IPS-18c (cell line): ENCODE data around the gene KLC1.

Source experiments
- H3K4me3 ChIP-seq: 2 replicates; pipeline ENCODE4 v1.7.0; 2013; ENCODE audit warnings: low read depth, mild to moderate bottlenecking, low read length, moderate library complexity; ENCODE audit not compliant: insufficient read depth
- H3K9me3 ChIP-seq: one replicate; pipeline ENCODE4 v1.6.1; 2013; ENCODE audit warnings: mild to moderate bottlenecking, low read length, moderate library complexity; ENCODE audit not compliant: control insufficient read depth, insufficient read depth

KLC1 gene

DNA sequence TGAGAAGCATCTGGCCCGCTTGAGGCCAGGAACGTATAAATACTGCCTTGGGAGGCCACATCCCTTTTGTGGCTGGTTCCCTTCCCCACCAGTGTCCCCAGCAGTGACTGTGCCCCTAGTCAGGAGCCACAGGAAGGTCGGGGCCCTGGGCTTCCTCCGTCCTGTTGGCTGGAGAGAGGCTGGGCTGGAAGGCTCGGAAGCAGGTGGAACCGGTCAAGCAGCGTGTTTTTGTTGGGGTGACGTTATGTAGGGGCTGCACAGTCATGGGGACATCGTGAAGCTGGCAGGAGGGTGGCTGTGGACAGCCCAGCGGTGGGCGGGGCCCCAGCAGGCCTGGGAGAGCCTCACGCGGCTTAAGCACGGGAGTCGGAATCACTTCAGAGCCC lies 76.1 kb downstream of the KLC1 start:
- no peaks in the 10 kb centered on the region for H3K9me3 ChIP-seq
- H3K4me3 ChIP-seq = no peak overlapping the region

GRCh38 chr14:103705504-103706284 lies 76.7 kb downstream of the KLC1 start:
- H3K9me3 ChIP-seq = no peaks in the 10 kb centered on the region
- H3K4me3 ChIP-seq = no peak overlapping the region

DNA sequence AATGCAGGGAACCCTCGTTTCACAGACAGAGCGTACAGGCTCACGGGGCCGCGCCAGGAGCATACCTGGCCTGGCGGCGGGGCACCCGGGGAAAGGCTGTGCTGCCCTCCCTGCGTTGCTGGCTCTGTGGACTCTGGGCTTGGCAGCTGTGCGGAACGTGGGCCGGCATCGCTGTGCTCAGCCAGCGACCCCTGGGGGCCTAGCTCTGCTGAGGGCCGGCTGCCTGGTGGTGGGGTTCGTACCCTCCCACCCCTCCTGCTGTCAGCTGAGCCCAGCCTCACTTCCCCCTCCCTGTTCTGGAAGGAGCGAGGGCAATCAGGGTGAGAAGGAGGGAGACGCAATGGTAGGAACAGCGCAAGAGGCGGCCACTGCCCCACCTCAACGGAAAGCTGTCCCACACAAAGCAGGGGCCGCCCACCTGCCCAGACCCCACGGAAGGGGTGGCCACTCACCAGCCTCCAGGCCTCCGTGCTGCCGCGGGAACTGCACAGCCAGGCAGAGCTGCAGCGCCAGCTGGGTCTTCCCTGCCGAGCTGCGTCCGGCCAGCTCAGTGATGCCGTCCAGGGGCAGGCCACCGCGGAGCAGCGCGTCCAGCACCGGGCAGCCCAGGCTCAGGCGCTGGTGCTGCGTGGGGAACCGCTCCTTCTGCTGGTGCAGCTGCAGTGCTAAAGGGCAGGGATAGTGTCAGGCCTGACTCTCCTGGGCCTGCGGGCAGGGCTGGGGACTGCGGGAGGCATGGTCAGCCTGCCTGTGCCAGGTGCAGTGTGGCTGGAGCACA lies 77.7 kb downstream of the KLC1 start:
- no peaks in the 10 kb centered on the region for H3K9me3 ChIP-seq

DNA sequence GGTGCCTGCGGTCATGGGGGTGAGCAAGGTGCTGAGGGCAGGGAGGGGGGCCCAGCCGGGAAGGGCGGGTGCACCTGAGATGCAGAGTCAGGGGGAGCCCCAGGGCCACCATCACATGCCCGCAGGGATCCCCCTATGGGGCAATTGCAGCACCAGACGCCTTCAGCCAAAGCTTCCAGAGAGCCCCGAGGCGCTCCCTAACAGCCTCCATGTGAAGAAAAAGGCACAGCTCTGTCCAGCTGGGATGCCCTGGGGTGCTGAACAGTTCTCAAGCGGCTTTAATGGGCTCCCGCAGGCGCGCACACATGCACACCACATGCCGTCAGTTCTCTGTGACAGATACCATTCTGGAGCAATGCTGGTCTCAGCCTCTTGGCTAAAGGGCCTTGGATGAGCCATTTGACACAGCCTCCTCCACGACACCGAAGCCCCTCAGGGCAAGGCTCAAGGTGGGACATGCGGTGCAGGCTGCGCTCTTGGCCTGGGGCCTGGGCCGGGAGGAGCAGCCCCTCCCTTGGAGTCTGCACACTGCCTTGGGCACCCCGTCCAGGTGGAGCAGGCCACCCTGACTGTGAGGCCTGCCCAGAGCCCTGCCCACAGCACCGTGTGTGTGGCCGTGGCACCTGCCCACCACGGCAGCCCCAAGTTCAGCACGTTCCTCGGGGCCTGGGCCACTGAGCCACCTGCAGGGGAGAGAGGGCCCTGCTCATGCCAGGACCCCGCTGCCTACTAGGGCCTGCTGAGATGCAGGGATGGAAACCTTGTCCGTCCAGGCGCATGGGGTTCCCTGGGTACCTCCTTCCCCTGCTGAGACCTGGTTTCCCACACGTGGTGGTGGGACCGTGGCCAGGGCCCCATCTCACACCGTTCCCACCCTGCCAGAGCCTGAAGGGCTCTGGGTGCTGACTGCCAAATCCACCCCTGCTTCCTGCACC lies 78.6 kb downstream of the KLC1 start:
- Histone ChIP-seq H3K4me3 (no peak overlapping the region), H3K9me3 (no peaks in the 10 kb centered on the region)

More for the DNA sequence above, 77.7 kb downstream of the KLC1 start:
- no peak overlapping the region for H3K4me3 ChIP-seq

DNA sequence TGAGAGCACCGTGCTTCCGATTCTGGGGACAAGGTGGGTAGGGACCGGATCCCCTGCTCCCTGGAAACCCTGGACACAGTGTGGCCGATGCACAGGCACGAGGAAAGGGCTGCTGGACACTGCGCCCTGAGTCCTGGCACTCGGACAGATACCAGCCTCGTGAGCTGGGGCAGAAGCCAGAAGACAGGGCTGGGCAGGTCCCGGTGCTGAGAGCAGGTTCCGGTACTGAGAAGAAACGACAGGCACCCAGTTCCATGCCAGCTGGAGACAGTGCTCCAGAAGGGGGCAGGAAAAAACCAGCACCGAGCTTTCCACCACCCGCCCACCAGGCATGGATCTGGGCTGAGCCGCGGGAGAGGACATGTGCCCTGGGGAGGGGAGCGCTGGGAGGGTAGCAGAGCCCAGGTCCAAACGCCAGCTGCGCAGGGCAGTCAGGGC lies 79.8 kb downstream of the KLC1 start:
- H3K4me3 ChIP-seq = no peak overlapping the region
- no peaks in the 10 kb centered on the region for H3K9me3 ChIP-seq

GRCh38 chr14:103709814-103710213 lies 80.8 kb downstream of the KLC1 start:
- Histone ChIP-seq H3K9me3 (no peaks in the 10 kb centered on the region), H3K4me3 (no peak overlapping the region)

- Histone ChIP-seq H3K9me3 (no peaks in the 10 kb centered on the region), H3K4me3 (no peak overlapping the region)
Measured at GRCh38 chr14:103710771-103711377, 81.9 kb downstream of the KLC1 start.

DNA sequence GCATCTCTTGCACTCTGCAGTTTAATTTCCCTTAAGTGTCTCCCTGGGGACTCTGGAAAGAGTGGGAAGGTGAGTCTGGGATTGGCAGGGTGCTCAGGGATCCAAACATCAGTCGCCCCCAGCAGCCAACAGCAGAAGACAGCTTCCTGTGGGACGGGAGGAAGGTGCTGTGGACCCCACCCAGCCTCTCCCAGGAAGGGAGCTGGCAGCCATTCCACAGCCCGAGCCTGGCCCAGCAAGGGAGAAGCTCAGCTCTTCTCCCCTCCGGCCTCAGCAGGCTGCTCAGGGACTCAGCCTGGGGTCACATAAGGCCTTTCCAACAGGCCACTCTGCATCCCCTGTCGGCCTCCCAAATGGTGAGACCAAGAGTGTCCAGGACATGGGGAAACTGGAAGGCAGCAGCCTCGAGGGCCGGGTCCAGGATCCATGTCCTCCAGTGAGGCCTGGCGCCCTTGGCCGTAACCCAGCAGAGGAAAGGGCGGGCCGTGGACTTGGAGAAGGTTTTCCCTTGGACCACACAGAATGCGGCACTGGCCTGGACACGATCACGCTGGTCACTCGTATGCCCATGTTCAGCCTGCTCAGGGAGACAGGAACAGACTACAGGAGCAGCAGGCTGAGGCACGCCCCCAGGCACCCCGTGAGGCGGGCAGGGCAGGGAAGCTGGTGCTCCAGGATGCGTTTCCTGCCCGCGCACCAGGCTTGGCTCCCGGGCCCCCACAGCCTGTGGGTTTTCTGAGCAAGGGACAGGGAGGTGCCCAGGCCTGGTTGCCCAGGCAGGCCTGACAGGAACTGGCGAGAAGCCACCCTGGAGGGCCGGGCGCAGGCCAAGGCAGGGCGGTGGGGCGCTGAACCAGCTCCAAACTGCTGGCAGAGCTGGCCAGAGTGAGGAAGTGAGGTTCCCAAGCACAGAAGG lies 82.8 kb downstream of the KLC1 start:
- H3K9me3 ChIP-seq = no peaks in the 10 kb centered on the region
- no peak overlapping the region for H3K4me3 ChIP-seq

DNA sequence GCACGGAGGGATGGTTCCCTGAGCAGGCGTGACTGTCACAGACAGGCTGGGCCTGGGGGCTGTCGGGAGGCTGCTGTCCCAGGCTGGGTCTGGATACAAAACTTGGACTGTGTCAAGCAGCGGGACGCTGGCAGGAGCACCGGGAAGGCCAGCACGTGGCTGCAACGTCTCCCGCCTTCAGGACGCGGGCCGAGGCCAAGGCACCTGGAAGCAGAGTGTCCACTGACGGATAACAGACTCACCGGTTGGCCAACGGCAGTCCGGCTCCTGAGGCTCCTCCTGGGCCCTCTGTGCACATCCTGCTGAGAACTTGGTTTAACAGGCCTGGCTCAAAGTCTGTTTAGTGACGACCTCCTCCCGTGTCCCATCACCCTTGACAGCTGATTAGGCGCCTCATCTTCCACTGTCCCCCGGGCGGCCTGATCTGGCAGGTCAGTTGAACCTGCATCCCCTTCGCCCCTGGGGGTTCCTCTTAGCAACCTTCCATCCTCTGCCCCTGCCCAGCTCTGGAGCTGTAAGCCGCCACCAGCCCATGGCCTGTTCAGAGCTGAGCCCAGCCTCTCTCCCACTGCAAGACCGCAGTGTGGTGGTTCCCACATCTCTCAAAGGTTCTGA lies 83.7 kb downstream of the KLC1 start:
- no peak overlapping the region for H3K4me3 ChIP-seq

GRCh38 chr14:103713304-103714062 lies 84.5 kb downstream of the KLC1 start:
- no peaks in the 10 kb centered on the region for H3K9me3 ChIP-seq
- H3K4me3 ChIP-seq = no peak overlapping the region; the same call in 1 of the 2 replicates

More for the DNA sequence above, 83.7 kb downstream of the KLC1 start:
- no peaks in the 10 kb centered on the region for H3K9me3 ChIP-seq

DNA sequence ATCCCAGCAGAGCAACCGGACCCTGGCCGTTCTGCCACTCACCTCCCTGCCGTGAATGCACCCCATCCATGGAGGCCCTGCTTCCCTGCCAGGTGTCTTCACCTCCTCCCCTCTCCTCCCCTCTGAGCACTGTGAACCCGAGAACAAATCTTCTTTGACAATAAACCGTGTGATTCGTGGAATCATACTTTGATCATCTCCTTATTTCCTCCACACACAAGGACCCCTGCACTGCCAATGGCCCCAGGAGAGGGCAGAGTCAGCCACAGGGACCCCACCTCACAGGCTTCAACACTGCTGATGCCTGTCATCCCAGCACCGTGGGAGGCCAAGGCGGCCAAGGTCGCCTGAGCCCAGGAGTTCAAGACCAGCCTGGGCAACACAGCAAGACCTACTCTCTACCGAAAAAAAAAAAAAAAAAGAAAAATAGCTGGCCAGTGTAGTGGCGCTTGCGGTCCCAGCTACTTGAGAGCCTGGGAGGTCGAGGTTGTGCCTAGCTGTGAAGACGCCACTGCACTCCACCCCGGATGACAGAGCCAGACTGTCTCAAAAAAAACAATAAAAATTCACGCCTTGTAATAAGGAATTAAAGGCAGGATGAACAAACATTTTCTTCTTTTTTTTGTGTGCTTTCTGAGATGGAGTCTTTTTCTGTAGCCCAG lies 85.2 kb downstream of the KLC1 start:
- peak overlapping the region; percentile 84 for H3K4me3 ChIP-seq
- H3K9me3 ChIP-seq = no peaks in the 10 kb centered on the region

DNA sequence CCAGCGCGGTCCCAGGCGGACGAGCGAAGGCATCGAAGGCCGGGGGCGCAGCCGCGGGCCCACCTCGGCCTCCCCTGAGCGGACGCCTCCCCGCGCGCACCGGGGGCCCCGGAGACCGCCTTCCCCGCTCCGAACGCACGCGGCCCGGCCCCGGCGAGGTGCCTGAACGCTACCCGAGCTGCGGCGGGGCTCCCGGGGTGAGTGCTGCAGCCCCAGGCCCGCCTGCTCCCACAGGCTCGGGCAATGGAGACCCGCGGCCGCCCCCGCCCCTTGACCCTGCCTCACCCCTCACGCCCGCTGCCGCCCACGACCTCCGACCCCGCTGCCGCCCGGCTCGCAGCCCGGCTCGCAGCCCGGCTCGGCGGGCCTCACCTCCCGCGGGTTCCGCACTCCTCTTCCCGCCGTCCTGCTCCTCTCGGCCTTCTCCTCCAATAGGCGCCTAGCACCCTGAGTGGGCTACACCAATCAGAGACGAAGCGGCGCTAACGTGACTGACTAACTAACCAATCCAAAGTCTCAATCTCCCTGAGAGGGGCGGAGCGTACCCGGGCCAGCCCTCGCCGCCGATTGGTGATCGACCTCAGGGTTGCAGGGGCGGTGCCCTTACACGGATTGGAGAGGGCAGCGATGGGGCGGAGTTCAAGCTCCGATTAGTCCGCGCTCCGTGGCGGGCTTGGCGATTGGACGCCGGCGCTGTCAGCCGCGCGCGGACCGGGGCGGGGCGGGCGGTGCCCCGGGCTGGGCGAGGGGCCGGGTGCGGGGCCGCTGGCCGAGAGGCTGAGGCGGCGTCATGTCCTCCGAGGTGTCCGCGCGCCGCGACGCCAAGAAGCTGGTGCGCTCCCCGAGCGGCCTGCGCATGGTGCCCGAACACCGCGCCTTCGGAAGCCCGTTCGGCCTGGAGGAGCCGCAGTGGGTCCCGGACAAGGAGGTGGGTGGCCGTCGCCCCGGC lies 86.3 kb downstream of the KLC1 start, which contains the start of the genes XRCC3 and ZFYVE21:
TSS of gene XRCC3 (minus strand) at position 400 of the 949 bp plus-strand sequence. CDS start 4,364 bp downstream, outside the sequence.
TSS of gene ZFYVE21 (plus strand) at position 759 of the 949 bp plus-strand sequence. CDS start at position 791, 32 bp downstream.
- Histone ChIP-seq H3K4me3 (peak within 1 kb of the TSS; percentile 84), H3K9me3 (no peaks in the 10 kb centered on the region)

DNA sequence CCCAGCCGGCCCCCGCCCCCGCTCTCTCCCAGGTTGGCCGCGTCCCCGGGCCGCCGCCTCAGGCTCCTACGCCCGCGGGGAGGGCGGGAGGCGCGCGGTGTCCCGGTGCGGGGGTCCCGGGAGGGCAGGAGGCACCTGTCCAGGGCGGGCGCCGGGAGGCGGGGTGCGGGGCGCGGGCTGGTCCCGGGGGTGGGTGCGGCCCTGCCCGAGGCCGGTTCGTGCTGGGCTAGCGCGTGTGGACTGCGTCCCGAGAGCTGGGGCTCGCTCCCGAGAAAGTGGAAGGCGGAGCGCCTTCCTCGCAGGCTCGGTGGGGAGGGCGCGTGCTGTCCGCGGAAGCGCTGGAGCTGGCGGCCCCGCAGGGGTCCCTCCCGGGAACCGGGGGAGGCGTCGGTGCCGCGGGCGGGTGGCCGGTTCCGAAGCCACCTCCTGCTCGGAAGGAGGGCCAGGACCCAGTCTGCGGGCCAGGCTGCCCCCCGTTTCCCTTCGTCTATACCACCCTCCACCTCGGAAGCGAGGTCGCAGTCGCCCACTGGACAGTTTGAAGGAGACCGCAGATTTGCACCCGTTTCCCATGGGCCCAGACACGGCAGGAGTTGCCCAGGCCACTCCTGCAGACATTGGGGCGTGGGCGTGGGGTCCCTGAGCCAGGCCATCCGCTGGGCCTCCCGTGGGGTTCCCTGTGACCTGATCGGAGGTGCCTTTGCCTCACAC lies 87.2 kb downstream of the KLC1 start:
- Histone ChIP-seq H3K4me3 (peak overlapping the region; percentile 73), H3K9me3 (no peaks in the 10 kb centered on the region)
